Activated CD4-positive, CD25-positive, alpha-beta regulatory T cell treated with anti-CD3 and anti-CD28 coated beads, Interleukin-2, amount 50 U/mL, for 72 hours (primary cell): Measurements from ENCODE around the gene UCMA.

Experiments
- DNase-seq: peaks from one replicate; pipeline ENCODE4 v3.0.0; 2021

The UCMA gene

DNA sequence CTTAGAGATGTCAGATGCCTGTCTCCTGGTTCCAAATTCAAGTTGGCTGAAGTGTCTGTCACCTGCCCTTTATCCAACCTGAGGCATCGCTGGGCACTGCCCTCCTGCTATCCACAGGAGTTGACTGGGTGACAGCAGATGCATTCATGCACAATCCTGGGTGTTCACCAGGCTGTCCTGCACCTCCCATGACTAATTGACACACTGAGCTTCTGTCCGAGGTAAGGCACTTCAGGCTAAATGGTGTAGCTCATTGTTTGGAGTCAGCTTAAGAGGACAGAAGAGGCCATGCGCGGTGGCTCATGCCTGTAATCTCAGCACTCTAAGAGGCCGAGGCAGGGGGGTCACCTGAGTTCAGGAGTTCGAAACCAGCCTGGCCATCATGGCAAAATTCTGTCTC is 2.4 kb downstream of the UCMA start:
- DNase-seq, result no peak

DNA sequence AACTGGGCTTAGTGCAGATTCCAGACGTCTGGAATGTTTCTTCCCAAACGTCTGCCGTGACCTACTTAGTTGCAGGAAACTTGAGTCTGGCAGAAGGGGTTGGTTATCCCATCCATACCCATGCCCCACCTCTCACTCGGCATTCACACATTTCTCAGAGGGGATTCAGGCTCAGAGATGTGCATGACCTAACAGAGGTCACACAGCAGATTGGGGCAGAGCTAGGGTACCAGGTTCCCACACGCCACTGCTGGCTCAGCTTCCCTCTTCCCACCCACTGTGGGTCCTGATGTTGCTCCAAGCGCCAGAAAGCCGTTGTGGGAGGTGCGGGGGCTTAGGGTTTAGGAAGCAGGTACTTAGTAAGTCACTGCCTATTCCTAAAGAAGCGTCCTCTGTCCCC is 3.0 kb downstream of the UCMA start:
- no peak for DNase-seq

DNA sequence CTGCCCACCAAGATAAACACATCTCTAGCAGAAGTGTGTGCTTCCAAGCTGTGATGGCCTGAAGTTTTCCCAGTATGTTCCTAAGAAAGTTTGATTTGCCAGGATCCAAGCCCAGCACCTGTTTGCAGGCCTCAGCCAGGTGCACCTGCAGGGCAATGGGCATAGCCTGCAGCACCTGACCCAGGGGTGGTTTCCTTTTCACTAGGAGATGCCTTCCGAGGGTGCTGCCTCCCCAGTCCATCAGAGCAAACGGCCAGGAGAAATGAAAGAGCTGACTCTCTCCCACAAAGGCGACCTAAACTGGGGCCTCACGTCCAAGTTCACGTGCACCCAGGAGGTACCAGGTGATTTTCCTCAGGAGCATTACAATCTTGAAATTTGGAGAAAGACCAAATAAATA is 7.1 kb downstream of the UCMA start:
- no peak for DNase-seq

DNA sequence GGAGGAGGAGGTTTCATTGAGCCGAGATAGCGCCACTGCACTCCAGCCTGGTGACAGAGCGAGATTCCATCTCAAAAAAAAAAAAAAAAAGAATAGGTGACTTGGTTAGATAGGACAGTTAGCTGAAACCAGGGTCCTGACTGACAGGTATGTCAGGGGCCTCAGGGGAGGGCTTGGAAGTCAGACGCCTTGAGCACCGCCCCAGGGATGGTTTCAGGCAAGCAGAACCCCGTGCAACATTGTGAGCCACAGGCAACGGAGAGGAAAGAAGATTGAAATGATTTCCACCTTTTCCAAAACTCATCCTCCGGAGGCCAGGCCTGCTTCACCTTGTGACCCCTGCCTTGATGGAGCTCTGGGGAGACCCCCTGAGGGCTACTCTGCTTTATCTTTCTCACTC is 8.6 kb downstream of the UCMA start:
- DNase-seq, result no peak

DNA sequence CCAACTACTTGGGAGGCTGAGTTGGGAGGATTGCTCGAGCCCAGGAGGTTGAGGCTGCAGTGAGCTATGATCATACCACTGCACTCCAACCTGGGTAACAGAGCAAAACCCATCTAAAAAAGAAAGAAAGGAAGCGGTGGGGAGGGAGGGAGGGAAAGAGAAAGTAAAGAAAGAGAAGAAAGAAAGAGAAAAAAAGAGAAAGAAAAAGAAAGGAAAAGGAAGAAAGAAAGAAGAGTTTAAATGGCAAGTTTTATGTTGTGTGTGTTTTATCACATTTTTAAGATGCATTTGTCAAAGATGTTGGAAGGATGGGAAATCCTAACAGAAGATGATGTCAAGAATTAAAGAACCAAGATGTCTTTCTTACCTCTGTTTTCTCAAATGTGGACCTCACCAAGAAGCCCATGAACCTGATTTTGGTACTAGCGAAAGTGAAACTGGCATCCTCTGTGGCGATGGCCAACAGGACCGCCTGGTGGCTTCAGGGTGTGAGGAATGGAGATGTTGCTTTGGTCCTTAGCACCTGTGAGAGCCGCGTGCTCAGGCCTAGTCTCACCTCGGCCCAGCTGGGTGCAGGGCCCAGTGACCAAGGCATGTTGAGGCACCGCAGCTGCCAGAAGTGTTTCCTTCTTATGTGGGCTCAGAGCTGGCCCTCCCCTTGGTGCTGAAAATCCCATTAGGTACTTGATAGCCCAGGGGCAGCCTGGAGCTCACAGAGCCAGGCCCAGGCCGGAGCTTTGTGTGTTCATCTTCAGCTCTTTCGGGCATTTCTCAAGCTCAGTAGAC is 9.8 kb downstream of the UCMA start:
- no peak for DNase-seq

DNA sequence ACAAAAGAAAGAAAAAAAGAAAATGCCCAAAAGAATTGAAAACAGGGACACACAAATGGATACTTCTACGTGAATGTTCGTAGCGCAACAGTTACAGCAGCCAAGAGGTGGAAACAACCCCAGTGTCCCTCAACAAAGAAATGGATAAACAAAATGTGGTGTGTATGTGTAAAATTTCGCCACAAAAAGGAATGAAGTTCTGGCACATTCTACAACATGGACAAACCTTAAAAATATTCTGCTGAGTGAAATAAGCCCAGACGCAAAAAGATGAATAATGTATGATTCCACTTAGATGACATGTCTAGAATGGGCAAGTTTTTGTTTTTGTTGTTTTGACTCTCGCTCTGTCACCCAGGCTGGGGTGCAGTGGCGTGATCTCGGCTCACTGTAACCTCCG is 10.9 kb downstream of the UCMA start:
- DNase-seq, result no peak

DNA sequence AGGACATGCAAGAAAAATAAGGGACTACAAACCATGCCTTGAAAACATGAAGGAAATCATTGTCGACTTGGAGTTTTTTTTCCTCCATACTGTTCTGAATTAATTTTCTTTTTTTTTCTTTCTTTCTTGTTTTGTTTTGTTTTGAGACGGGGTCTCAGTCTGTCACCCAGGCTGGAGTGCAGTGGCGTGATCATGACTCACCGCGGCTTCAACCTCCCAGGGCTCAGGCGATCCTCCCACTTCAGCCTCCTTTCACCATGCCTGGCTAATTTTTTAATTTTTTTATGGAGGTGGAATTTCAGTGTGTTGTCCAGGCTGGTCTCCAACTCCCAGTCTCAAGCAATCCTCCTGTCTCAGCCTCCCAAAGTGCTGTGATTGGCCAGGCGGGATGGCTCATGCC is 11.6 kb downstream of the UCMA start:
- no peak for DNase-seq

DNA sequence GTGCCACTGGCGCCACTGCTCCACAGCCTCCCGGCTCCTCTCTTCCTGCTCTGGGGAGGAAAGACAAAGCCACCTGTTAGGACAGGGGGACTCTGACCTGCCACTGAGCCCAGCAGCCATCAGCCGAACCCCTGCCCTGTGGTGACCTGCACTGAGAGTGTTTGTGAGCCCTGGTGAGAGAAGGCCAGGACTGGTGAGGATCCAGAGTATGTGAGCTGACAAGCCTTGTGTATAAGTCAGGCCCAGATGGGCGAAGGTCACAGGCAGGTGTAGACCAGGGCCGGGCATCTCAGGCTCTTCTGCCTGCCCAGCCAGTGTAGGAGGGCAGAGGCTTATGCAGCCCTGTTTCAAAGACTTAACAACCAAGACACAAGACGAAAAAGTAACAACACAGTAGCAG is 12.0 kb downstream of the UCMA start:
- no peak for DNase-seq

DNA sequence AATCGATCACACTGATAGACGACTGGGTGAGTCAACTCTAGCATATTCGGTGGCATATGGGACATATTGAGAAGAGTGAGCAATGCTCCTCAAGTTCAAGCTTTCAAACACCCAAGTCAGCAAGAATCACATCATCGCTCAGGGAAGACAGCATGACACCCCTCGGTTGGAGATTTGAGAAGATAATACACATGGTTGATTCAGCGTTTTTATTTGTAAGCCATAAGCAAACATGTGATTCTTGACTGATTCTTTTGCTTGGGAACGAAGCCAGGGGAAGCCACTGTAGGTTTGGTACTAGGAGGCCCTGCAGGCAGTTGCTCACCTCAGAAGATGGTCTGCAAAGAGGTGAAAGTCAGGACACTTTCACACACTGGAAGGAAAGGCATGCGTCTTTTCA is 12.6 kb downstream of the UCMA start:
- DNase-seq, result no peak

DNA sequence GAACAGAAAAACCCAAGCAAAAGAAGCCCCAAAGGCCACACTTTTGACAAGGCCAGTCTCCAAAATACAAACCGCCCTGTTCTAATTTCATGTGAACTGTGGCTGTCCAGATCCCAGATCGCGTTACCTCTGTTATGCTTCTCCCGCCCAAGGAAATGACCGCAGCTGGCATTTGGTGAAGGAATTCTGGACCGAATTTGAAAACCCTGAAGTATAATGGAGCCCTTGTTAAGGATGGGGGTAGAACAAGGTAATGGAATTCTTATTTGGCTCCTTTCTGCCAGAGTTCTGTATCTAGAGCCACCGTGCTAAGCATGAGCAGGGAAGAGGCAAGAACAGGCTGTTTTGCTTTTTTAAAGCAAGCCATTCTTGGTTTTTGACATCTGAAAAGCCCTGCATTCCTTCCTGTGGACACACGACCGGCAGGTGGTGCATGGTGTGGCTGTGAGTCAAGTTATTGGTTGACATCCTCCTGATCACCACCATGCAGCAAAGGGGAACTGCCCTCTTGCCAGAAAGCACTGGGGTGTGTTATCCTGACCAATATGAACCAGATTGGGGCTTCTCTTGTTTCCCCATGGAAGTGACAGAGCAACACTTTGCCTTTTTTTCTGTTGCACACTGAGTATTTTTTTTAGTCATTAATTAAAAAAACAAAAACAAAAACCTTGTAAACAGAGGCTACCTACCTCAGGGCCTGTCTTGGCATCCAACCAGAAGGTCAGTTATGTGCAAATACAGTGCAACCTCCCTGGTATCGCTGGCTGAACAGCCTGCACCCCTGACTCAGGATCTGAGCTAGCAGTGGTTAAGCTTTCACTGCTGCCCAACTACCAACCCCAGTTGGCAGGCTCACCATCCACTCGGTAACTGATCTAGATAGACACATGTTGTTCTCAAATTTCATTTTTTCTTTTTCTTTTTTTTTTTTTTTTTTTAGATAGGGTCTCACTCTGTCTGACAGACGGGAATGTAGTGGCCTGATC is 14.2 kb downstream of the UCMA start:
- no peak for DNase-seq

DNA sequence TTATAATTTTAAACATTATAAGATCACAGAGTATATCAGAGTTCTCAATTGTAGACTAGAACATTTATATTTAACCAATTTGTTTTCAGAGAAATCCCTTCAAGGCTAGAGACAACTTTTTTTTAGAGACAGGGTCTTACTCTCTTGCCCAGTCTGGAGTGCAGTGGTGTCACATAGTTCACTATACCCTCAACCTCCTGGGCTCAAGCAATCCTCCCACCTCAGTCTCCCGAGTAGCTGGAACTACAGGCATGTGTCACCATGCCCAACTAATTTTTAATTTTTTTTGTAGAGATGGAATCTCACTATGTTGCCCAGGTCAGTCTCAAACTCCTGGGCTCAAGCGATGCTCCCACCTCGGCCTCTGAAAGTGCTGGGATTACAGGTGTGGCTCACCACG is 15.3 kb downstream of the UCMA start:
- DNase-seq, result no peak

DNA sequence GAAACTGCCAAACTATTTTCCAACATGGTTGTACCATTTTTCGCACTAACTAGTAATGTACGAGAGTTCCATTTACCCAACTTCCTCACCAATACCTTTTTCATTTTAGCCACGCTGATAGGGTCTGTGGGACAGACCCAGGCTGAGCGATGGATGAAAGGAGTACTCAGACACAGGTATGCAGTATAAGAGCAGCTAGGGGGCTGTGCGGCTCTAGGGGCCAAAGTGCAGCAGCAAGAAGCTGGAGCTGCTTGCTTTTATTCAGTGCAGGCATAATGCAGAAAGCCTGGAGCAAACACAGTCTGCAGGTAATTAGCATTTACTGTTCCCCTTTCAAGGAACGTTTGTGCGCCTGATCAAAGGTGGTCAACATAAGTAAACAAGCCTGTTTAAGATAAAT is 21.0 kb downstream of the UCMA start:
- no peak for DNase-seq

DNA sequence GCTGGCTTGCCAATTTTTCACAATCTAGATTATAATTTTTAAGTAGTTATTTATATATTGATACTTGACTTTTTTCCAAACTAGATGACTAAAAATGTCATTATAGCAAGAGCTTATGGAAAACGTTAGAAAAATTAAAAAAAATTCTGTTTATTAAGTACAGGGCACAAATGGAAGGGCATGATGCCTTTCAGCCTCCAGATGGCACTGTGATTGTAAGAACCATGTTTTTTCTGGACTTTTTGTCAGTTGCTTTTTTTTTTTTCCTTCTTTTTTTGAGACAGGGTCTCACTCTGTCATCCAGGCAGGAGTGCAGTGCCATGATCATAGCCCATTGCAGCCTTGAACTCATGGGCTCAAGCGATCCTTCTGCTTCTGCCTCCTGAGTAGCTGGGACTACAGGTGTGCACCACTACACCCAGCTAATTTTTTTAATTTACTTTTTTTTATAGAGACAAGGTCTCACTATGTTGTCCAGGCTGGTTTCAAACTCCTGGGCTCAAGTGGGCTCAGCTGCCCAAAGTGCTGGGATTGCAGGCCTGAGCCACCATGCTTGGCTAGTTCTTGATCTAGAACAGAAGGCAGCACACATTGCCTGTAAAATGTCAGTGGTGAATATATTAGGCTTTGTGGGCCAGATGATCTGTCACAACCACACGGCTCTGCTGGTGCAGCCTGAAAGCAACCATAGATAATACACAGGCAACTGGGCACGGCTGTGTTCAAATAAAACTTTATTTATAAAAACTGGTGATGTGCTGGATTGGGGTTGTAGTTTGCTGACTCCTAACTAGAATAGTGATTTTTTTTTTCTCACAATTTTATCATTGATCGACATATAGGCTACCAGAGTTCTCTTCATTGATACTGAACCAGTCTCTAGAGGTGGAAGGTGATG is 27.4 kb downstream of the UCMA start:
- DNase-seq, result no peak

DNA sequence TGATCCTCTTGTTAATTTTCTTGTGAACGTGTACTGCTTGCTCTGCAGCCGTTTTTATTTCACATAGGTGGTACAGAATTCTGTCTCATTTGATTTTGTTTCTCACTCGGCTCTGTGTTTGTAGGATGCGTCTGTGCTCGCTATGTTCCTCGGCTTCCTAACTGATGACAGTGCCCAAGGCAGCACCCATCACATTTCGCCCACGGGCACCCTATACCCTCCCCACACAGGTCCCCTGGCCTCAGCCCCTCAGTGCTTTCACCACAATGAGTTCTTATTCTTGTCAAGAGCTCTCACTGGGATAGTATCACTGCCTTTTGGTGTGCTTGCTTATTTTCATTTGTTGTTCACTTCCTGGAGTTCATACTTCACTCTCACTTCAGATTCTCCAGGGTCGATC is 28.1 kb downstream of the UCMA start:
- DNase-seq, result no peak

DNA sequence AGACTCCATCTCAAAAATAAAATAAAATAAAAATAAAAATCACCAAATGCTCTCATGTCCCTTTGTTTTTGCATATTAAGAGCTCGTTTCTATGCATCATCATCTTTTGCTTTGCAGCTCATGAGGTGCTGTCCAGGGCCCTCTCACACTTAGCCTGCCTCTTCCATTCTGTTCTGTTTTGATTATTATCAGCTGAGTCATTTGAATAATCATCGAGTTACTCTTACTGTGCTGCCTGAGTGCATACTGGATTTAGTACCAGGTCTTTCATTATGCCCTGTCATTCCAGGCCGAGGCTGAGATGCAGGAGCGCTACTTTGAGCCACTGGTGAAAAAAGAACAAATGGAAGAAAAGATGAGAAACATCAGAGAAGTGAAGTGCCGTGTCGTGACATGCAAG is 33.0 kb downstream of the UCMA start:
- no peak for DNase-seq

DNA sequence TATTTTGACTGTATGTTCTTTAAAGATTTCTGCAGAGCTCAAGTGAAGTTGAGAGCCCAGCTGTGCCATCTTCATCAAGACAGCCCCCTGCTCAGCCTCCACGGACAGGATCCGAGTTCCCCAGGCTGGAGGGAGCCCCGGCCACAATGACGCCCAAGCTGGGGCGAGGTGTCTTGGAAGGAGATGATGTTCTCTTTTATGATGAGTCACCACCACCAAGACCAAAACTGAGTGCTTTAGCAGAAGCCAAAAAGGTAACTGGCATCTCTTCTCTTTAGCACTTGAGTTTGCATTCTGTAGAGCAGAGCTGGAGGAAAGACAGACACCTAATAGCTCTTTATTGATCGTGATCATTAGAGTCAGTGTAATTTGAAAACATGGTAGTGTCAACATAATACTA is 39.2 kb downstream of the UCMA start:
- no peak for DNase-seq

DNA sequence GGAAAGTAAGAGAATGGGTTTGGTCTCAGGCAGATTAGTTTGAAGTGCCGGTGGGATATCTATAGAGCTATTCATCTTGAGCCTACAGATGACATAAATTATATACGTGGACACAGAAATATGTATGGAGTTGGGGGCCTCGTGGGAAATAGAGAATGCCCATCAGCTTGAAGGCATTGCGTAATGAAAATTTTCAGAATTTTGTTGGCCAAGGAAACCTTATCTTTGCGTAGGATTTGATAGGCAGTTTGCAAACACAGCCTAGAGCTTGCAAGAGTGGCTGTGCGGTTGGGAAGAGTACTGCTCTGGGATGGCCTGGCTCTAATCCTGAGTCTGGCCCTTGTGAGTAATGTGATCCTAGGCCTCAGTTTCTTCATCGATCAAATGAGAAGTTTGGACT is 40.5 kb downstream of the UCMA start:
- DNase-seq, result no peak

DNA sequence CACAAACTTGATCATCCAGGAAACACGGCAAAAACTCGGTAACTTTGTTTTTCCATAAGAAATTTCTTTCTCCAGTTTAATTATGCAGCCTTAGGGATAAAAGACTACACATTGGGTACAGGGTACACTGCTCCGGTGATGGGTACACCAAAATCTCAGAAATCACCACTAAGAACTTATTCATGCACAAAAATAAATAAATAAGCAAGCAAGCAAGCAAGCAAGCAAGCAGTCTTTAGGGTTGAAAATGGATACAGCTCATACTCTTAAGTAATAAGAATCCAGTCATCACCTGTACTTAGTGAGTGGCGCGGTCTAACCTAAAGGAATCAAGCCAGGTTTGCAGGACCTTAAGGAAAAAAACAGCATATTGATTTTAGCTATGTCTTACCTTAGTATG is 42.8 kb downstream of the UCMA start:
- DNase-seq, result no peak

DNA sequence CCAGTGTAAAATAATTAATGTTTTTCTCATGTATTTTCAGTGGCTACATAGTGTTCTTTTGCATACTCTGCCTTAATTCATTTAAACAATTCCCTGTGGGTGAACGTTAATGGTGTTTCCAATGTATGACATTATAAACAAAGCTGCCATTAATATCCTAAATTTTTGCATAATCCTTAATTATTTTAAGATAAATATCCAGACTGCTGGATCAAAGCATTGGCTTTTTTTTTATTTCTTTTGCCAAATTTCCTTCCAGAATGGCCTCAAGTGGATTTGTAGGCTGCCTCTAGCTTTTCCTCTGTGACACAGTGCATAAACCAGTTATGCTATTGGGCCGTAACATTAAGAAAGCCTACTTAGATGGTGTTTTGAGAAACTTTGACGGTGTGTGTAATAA is 43.4 kb downstream of the UCMA start:
- no peak for DNase-seq

DNA sequence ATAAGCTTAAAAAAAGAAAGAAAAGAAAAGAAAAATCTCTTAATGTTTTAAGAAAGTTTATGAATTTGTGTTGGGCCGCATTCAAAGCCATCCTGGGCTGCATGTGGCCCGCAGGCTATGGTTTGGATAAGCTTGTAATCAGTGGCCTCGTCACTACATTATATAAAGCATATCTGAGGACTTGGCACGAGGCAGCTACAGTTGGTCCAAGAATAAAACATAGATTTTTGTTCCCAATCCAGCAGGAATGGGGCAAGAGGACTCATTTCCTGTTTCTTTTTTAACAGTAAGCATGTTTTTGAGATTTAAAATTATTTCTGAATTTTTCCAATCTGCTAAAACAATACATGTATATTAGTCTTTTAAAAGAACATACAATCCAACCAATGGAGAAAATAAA is 44.2 kb downstream of the UCMA start:
- DNase-seq, result no peak

DNA sequence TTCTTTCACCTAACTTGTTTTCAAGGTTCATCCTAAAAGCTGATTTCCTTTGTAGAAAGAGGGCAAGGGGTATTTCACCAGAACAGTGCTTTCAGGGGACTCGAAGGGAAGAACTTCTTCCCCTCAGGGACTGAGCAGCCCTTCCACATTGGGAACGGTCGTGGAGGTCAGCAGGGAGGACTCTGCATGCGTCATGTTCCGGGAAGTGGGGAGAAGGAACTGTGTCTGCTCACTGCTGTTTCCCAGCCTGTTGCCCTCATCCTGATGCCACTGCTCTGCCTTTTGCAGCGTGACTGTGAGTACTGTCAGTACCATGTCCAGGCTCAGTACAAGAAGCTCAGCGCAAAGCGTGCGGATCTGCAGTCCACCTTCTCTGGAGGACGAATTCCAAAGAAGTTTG is 45.6 kb downstream of the UCMA start:
- no peak for DNase-seq

DNA sequence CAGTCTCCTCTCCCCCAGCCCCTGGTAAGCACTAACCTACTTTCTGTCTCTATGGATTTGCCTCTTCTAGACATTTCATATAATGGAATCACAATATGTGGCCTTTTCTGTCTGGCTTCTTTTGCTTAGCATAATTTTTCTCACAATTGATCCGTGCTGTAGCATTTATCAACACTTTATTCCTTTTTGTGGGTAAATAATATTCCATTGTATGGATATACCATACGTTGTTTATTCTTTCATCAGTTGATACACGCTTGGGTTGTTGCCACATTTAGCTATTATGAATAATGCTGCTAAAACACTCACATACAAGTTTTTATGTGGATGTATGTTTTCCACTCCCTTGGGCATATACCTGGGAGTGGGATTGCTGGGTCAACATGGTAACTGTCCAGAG is 47.0 kb downstream of the UCMA start:
- DNase-seq, result no peak
